ENCODE data around the gene MRPL19.
"Not testable (repeated sequence)": the region's sequence is repeated elsewhere in the genome, so short reads cannot be mapped to it uniquely, and the experiment has no call there.

DNA sequence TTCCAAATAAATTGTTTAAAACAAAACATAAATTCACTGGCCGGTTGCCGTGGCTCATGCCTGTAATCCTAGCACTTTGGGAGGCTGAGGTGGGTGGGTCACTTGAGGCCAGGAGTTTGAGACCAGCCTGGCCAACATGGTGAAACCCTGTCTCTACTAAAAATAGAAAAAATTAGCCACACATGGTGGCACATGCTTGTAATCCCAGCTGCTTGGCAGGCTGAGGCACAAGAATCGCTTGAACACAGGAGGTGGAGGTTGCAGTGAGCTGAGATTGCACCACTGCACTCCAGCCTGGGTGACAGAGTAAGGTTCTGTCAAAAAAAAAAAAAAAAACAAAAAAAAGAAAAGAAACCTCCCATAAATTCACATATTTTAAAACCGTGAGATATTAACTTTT lies 28.8 kb downstream of the MRPL19 start:
- not testable (repeated sequence) for TF ChIP-seq CTCF, POLR2A, POLR2AphosphoS5 (IDR thresholded peaks at IDR 0.05)
